Progenitor cell of endocrine pancreas (in vitro differentiated cells): Measurements from ENCODE around the gene DNAJC13. TPM values are rescaled to one million over a fixed set of nuclear protein-coding genes. Genes with fewer than 3 reads are reported as not detected.

Experiments used
- DNase-seq: peaks from one replicate; pipeline ENCODE4 v3.0.0; 2021; ENCODE audit warnings: low spot score; ENCODE audit not compliant: unreplicated experiment
- H3K27ac Mint-ChIP-seq: 2 replicates; pipeline ENCODE4 v1.8.0; 2021; ENCODE audit warnings: mild to moderate bottlenecking, moderate library complexity, mixed read lengths
- H3K27me3 Mint-ChIP-seq: 2 replicates; pipeline ENCODE4 v1.8.0; 2021; ENCODE audit warnings: mixed read lengths
- H3K36me3 Mint-ChIP-seq: 2 replicates; pipeline ENCODE4 v1.8.0; 2022; ENCODE audit warnings: mixed read lengths; ENCODE audit not compliant: insufficient read depth
- H3K4me1 Mint-ChIP-seq: 2 replicates; pipeline ENCODE4 v1.8.0; 2021; ENCODE audit warnings: low read depth, mixed read lengths
- H3K4me3 Mint-ChIP-seq: 2 replicates; pipeline ENCODE4 v1.8.0; 2021; ENCODE audit warnings: low read depth, mild to moderate bottlenecking, moderate library complexity, mixed read lengths
- H3K9me3 Mint-ChIP-seq: 2 replicates; pipeline ENCODE4 v1.8.0; 2021; ENCODE audit warnings: low read depth, mixed read lengths
- total RNA-seq: library from RNA; stranded (reverse); gene quantifications from 2 replicates; pipeline ENCODE4 v1.2.1, GENCODE V29; 2021
- TF ChIP-seq, protein P1 (sequence below): fragments of 200-600 bp; sonication (generic); IDR thresholded peaks from one replicate; pipeline ENCODE4 v1.5.0; 2021; ENCODE audit warnings: antibody characterized with exemption, mild to moderate bottlenecking; ENCODE audit not compliant: unreplicated experiment

The DNAJC13 gene
- total RNA-seq, 1 donor from 2014 or later = 37.3 TPM

DNA sequence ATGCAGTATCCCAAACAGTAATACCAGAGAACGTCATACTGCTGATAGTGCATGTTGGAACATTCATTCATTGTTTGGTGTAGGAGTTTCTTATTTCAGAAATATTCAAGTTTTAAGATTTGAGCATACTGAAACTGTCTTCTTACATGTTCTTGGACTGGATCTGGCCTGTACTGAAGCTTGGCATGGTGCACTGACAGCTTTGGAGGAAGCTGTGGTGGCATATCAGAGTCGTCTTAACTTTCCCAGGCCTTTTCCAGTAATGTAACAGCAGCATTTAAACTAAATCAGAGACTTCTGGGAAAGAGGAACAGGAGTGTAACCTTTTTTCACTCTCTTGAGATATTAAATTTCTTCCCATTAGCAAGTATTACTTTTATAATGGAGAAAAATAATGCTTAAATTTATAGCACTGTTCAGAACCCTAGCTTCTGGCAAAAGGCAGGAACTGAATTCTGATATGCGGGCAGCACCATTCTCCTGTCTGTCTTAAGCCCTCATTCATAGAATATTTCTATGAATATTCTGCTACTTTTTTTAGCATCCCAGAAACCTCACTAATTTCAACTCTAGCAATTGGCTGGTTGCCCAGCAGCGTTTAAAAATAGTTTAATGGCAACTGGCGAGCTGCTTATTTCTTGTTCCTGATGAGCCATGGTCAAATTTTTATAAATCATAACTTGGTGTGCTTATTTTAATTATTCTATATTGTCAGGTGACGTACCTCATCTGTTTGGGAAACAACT is 31.1 kb downstream of the DNAJC13 start:
- Mint-ChIP-seq H3K9me3 (no peaks in the 10 kb centered on the region), H3K4me1 (no peaks in the 10 kb centered on the region), H3K27me3 (no peaks in the 10 kb centered on the region), H3K36me3 (peaks cover 2% of the 10 kb centered on the region), H3K4me3 (no peak overlapping the region), H3K27ac (no peak overlapping the region)
- TF ChIP-seq, protein P1, sequence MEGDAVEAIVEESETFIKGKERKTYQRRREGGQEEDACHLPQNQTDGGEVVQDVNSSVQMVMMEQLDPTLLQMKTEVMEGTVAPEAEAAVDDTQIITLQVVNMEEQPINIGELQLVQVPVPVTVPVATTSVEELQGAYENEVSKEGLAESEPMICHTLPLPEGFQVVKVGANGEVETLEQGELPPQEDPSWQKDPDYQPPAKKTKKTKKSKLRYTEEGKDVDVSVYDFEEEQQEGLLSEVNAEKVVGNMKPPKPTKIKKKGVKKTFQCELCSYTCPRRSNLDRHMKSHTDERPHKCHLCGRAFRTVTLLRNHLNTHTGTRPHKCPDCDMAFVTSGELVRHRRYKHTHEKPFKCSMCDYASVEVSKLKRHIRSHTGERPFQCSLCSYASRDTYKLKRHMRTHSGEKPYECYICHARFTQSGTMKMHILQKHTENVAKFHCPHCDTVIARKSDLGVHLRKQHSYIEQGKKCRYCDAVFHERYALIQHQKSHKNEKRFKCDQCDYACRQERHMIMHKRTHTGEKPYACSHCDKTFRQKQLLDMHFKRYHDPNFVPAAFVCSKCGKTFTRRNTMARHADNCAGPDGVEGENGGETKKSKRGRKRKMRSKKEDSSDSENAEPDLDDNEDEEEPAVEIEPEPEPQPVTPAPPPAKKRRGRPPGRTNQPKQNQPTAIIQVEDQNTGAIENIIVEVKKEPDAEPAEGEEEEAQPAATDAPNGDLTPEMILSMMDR = no peak
- DNase-seq = no peak

DNA sequence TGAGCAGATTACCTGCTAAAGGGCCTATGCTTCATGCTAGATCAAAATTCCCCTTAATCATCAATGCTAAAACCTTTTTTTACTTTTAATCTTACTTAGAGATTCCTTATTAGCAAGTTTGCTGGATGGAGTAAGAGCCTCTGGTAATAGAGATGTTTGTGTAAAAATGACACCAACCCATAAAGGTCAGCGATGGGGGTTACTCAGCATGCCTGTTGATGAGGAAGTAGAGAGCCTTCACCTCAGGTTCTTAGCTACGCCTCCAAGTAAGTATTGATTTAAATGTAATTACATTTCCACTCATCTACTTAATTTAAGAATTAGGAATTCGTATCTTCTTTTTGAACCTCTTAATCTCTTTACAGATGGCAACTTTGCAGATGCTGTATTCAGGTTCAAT is 38.8 kb downstream of the DNAJC13 start:
- no peak for DNase-seq
- TF ChIP-seq, protein P1 = no peak
- Mint-ChIP-seq H3K27me3 (no peaks in the 10 kb centered on the region), H3K36me3 (peaks cover 27% of the 10 kb centered on the region), H3K4me3 (no peak overlapping the region), H3K4me1 (no peaks in the 10 kb centered on the region), H3K9me3 (no peaks in the 10 kb centered on the region), H3K27ac (no peak overlapping the region)

DNA sequence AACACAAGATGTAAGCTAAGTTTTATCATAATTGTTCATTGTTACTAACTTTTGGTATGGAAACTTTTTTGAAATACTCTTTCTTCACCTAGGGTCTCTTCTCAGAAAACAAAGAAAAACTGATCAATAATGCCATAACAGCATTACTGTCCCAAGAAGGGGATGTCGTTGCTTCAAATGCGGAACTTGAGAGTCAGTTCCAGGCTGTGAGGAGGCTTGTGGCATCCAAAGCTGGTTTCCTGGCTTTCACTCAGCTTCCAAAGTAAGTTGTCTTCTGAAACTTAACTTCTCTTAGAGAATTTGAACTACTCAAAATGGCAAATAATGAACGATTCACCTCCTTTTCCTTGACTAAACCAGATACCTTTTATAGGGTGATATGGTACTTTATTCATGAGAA is 39.3 kb downstream of the DNAJC13 start:
- no peak for DNase-seq
- Mint-ChIP-seq H3K4me1 (no peaks in the 10 kb centered on the region), H3K36me3 (peaks cover 25% of the 10 kb centered on the region), H3K4me3 (no peak overlapping the region), H3K27me3 (no peaks in the 10 kb centered on the region), H3K27ac (no peak overlapping the region), H3K9me3 (no peaks in the 10 kb centered on the region)
- TF ChIP-seq, protein P1 = no peak

- H3K4me1 Mint-ChIP-seq = no peaks in the 10 kb centered on the region
- H3K27ac Mint-ChIP-seq = no peak overlapping the region
- H3K4me3 Mint-ChIP-seq = no peak overlapping the region
- DNase-seq = no peak
- no peaks in the 10 kb centered on the region for H3K27me3 Mint-ChIP-seq
- H3K36me3 Mint-ChIP-seq = peaks cover 25% of the 10 kb centered on the region
- TF ChIP-seq, protein P1 = no peak
- no peaks in the 10 kb centered on the region for H3K9me3 Mint-ChIP-seq
Measured at GRCh38 chr3:132457286-132457685, 40.0 kb downstream of the DNAJC13 start.

DNA sequence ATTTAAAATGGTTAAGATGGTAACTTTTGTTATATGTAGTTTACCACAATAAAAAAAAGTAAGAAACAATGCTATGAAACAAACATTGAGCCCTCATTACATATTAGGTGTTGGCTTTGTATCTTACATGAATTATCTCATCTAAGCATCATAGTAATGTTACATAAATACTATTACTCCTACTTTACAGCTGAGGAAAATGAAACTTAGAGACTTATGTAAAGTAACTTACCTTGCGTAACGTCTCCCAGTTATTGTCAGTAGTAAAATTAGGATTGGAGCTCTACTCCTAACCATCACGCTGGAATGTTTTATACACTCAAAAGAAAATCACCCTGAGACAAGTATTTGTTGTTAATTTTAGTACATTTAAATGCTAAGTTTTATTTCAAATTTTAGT is 42.2 kb downstream of the DNAJC13 start:
- H3K4me1 Mint-ChIP-seq = peaks cover under 1% of the 10 kb centered on the region
- peaks cover 23% of the 10 kb centered on the region for H3K36me3 Mint-ChIP-seq
- no peak overlapping the region for H3K27ac Mint-ChIP-seq

More for the DNA sequence above, 42.2 kb downstream of the DNAJC13 start:
- no peak overlapping the region for H3K4me3 Mint-ChIP-seq
- DNase-seq = no peak
- no peaks in the 10 kb centered on the region for H3K9me3 Mint-ChIP-seq
- no peaks in the 10 kb centered on the region for H3K27me3 Mint-ChIP-seq
- TF ChIP-seq, protein P1 = no peak
